Lower leg skin (tissue), 4 donors: Measurements from ENCODE around the gene DOCK10. TPM values are rescaled to one million over a fixed set of nuclear protein-coding genes. Genes with fewer than 3 reads are reported as not detected.

ENCODE experiments used
- DNase-seq, 2 donors: peaks; one replicate each; pipeline ENCODE4 v3.0.0-alpha.2; 2019; ENCODE audit warnings: low spot score in 2 of 2
- H3K4me3 ChIP-seq: fragments of 200-600 bp; sonication (generic); 2 replicates; pipeline ENCODE4 v1.5.1; 2017; ENCODE audit warnings: mild to moderate bottlenecking, low read depth; ENCODE audit not compliant: poor library complexity, severe bottlenecking
- POLR2A ChIP-seq, 2 donors: fragments of 450-650 bp; IDR thresholded peaks; one replicate each; pipeline ENCODE4 v1.6.1; 2016 to 2017; ENCODE audit warnings: antibody characterized with exemption in 2 of 2, mild to moderate bottlenecking in 1 of 2, moderate library complexity in 1 of 2
- WGBS, 2 donors: methylation state at CpG; one replicate each; pipeline ENCODE4 v1.1.5; 2018; 5-methylcytosine and 5-hydroxymethylcytosine counted together
- intact Hi-C: fragments of 100-400 bp; cut with DNase I; formaldehyde crosslinking; loops from one replicate; pipeline ENCODE4 v1.15.0; 2023; ENCODE audit warnings: low total_unique reads
- total RNA-seq, 4 donors: library from RNA; depleted of rRNA; stranded (reverse); fragments of >200 nt; gene quantifications; one replicate each; pipeline ENCODE4 v1.1.0, GENCODE V29; 2016
- TF ChIP-seq, protein P1 (sequence below), 3 donors: fragments of 450-650 bp; IDR thresholded peaks; one replicate each; pipeline ENCODE4 v1.5.1; 2016; ENCODE audit warnings: antibody characterized with exemption in 3 of 3, mild to moderate bottlenecking in 3 of 3, moderate library complexity in 2 of 3

The DOCK10 gene
- total RNA-seq, 4 donors from 2014 or later: 6.2 to 16.5 (median 14.0) TPM

DNA sequence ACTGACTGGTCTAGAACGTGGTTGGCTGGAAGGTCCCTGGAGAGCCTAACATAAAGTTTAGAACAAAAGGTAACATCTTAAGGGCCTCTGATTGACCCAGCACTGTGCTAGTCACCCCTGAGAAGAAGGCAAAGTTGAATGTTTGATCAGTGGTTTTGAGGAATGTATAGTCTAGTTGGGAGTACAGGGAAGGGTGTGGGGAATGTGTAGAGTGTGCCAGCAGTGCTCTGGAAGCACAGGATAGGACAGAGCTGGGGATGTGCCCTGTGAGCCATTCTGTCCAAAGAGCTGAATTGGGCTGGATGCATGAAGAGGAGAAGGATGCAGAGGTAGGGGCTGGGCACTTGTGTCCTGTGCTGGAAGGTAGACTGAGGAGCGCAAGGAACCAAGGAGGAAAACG is 41.0 kb upstream of the DOCK10 start:
- H3K4me3 ChIP-seq: no peak overlapping the region
- TF ChIP-seq, protein P1, sequence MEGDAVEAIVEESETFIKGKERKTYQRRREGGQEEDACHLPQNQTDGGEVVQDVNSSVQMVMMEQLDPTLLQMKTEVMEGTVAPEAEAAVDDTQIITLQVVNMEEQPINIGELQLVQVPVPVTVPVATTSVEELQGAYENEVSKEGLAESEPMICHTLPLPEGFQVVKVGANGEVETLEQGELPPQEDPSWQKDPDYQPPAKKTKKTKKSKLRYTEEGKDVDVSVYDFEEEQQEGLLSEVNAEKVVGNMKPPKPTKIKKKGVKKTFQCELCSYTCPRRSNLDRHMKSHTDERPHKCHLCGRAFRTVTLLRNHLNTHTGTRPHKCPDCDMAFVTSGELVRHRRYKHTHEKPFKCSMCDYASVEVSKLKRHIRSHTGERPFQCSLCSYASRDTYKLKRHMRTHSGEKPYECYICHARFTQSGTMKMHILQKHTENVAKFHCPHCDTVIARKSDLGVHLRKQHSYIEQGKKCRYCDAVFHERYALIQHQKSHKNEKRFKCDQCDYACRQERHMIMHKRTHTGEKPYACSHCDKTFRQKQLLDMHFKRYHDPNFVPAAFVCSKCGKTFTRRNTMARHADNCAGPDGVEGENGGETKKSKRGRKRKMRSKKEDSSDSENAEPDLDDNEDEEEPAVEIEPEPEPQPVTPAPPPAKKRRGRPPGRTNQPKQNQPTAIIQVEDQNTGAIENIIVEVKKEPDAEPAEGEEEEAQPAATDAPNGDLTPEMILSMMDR (IDR thresholded peaks at IDR 0.05): no peak
- TF ChIP-seq POLR2A (IDR thresholded peaks at IDR 0.05): no peak
- 90 to 94% methylated on average over 3 of the region's 3 CpGs for WGBS, 2 donors
- DNase-seq: no peak
- intact Hi-C loops: no loop called here

DNA sequence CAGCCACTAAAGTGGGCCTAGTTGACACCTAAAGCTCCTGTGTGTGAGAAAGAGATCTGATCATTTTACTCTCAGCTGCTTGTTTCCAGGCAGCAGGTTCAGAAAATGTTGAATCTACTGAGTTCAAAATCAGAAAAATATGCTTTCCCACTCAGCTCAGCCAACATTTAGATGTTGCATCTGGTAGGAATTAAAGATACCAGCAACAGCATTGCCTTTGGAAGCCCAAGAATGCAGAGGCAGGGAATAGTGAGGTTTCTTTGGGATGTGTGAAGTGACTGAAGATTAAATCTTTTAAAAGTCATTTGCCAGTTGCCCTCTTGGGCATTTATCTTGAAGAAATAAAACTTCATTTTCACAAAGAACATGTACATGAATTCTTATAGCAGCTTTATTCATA is 33.9 kb upstream of the DOCK10 start:
- DNase-seq: no peak
- TF ChIP-seq, protein P1 (IDR thresholded peaks at IDR 0.05): no peak
- no peak for TF ChIP-seq POLR2A (IDR thresholded peaks at IDR 0.05)
- H3K4me3 ChIP-seq: no peak overlapping the region
- intact Hi-C loops: no loop called here

DNA sequence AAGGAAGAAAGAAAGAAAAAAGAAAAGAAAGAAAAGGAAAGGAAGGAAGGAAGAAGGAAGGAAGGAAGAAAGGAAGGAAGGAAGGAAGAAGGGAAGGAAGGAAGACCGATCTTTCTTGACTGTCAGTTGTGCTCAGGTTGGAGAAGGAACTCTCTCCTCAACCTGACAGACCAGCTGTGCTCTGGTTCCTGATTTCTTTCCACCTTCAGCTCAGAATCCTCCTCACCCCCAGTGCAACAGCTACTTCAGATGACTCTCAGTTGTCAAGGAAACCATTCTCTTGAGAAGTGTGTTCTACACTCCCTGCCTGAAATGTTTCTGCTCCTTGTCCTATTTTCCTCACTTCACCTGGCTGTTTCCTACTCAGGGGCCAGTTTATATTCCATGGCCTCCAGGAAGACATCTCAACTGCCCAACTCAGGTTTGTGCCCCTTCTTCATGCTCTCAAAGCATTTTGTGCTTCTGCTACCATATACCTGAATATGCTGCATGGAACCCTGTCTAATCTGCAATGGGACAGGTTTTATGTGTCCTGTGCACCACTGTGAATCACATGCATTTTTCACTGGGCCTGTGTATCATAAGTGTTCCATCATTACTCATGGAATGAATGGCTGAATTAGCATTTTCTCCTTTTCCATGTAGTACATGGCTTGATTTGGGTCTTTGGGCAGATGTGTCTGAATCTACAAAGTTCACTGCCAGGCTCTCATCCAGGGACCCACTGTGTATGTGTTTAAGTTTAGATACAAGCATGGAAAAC is 32.8 kb upstream of the DOCK10 start:
- WGBS, 2 donors: 73 to 77% methylated on average over 1 of the region's 1 CpG
- no peak for DNase-seq
- intact Hi-C loops: no loop called here
- no peak overlapping the region for H3K4me3 ChIP-seq
- TF ChIP-seq POLR2A (IDR thresholded peaks at IDR 0.05): no peak
- TF ChIP-seq, protein P1 (IDR thresholded peaks at IDR 0.05): no peak

DNA sequence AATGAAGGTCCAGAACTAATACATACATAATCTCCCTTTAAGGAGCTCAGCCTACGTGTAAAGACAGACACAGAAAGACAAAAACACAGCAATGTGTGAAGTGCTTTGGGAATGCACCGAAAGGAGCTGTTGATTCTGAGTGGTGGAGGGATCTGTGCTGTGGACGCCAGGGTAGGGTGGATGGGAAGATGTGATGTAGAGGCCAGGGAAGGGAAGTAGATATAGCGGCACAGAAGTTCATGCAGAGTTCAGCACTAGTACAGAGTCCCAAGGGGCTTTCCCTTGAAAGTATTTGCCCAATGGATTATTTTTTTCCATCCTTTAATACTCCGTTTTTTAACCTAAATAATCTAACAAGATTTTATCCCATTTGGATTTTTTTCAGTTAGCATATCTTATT is 32.1 kb upstream of the DOCK10 start:
- no peak for DNase-seq
- no peak overlapping the region for H3K4me3 ChIP-seq
- intact Hi-C loops: no loop called here
- TF ChIP-seq, protein P1 (IDR thresholded peaks at IDR 0.05): no peak
- TF ChIP-seq POLR2A (IDR thresholded peaks at IDR 0.05): no peak
- 69 to 78% methylated on average over 5 of the region's 5 CpGs for WGBS, 2 donors

DNA sequence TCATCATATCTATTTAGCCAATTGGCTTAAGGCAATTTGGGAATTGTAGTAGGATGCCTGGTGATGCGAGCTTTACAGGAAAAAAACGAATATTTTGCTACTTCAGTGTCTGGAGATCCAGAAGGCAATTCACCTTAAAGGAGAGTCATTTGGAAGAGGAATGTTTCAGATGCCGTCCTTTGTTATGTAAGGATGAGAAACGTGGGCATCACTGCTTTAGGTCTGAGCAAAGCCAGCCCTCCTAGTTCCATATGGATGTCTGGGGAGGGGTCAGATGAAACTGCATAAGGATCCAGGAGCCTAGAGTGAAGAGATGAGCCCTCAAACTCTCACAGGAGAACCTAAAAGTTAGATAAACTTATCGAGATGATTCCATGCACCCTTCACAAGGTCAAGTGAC is 30.9 kb upstream of the DOCK10 start:
- no peak for DNase-seq
- 75 to 80% methylated on average over 5 of the region's 5 CpGs for WGBS, 2 donors
- TF ChIP-seq, protein P1 (IDR thresholded peaks at IDR 0.05): no peak
- no peak for TF ChIP-seq POLR2A (IDR thresholded peaks at IDR 0.05)
- H3K4me3 ChIP-seq: no peak overlapping the region
- intact Hi-C loops: no loop called here

DNA sequence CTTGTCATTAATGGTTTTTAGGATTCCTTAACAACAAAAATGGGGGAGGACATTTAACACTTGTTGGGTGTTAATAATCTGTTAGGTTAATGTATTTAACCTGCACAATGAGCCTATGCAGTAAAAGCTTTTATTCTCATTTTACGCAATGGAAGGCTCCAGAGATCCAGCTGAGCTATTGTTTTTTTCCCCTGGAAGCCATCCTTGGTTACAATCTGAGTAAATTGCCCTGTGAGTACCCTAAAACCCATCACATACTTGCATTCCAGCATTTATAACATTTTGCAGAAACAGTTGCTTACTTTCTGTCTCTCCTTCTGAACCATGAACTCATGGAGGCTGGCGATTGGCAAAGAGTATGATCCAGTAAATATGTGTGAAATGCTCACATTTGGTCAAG is 30.2 kb upstream of the DOCK10 start:
- TF ChIP-seq, protein P1 (IDR thresholded peaks at IDR 0.05): no peak
- no peak for TF ChIP-seq POLR2A (IDR thresholded peaks at IDR 0.05)
- DNase-seq: no peak
- intact Hi-C loops: no loop called here
- no peak overlapping the region for H3K4me3 ChIP-seq
- 96 to 97% methylated on average over 2 of the region's 2 CpGs for WGBS, 2 donors
